ENCODE data around the gene FAM124B. TPM values are rescaled to one million over a fixed set of nuclear protein-coding genes. Genes with fewer than 3 reads are reported as not detected.

Gene FAM124B
- total RNA-seq, 1 donor from 2014 or later = 1.1 TPM

- no peaks in the 10 kb centered on the region for H3K9me3 ChIP-seq (replicated peaks)
- no peak overlapping the region for H3K27ac ChIP-seq (replicated peaks)
- no peaks in the 10 kb centered on the region for H3K4me1 ChIP-seq
- intact Hi-C loops (cut with micrococcal nuclease) = no loop called here
- DNase-seq = no peak
- peaks cover 22% of the 10 kb centered on the region for H3K27me3 ChIP-seq (ENCODE audit: low read depth)
- TF ChIP-seq CTCF (IDR thresholded peaks at IDR 0.05; ENCODE audit: borderline replicate concordance) = no peak
- no peaks in the 10 kb centered on the region for H3K36me3 ChIP-seq
- H3K4me3 ChIP-seq = no peak overlapping the region
These were observed 67.2 kb downstream of the FAM124B start for GRCh38 chr2:224334726-224335125.

GRCh38 chr2:224333726-224334482, 68.0 kb downstream of the FAM124B start:
- no peak for TF ChIP-seq CTCF (IDR thresholded peaks at IDR 0.05; ENCODE audit: borderline replicate concordance)
- Histone ChIP-seq H3K9me3 (replicated peaks) (no peaks in the 10 kb centered on the region), H3K27ac (replicated peaks) (no peak overlapping the region), H3K27me3 (ENCODE audit: low read depth) (peaks cover 30% of the 10 kb centered on the region), H3K4me1 (no peaks in the 10 kb centered on the region), H3K4me3 (no peak overlapping the region), H3K36me3 (no peaks in the 10 kb centered on the region)
- no peak for DNase-seq
- intact Hi-C loops (cut with micrococcal nuclease) = no loop called here

DNA sequence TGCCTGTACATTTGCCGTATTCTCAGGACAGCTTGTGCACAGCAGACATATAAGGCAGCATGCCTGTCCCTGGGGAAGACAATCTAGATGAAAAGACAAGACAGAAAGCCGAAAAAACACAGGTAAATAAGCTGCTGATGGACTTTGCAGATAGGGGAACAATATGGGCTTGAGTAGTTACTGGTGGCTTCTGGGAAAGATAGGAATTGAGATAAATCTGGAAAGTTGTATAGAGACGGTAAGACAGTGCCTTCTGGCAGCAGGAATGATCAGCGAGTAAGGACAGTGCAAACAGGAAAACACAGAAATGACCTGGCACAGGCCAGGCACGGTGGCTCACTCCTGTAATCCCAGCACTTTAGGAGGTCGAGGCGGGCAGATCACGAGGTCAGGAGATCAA, 70.2 kb downstream of the FAM124B start:
- H3K27ac ChIP-seq (replicated peaks) = no peak overlapping the region
- H3K4me3 ChIP-seq = no peak overlapping the region
- no peaks in the 10 kb centered on the region for H3K4me1 ChIP-seq
- no peaks in the 10 kb centered on the region for H3K36me3 ChIP-seq
- DNase-seq = no peak
- no peaks in the 10 kb centered on the region for H3K9me3 ChIP-seq (replicated peaks)
- intact Hi-C loops (cut with micrococcal nuclease) = no loop called here
- TF ChIP-seq CTCF (IDR thresholded peaks at IDR 0.05; ENCODE audit: borderline replicate concordance) = no peak
- H3K27me3 ChIP-seq (ENCODE audit: low read depth) = peaks cover 44% of the 10 kb centered on the region

GRCh38 chr2:224328798-224329197, 73.1 kb downstream of the FAM124B start:
- intact Hi-C loops (cut with micrococcal nuclease) = no loop called here
- Histone ChIP-seq H3K27ac (replicated peaks) (no peak overlapping the region), H3K27me3 (ENCODE audit: low read depth) (peaks cover 44% of the 10 kb centered on the region), H3K9me3 (replicated peaks) (no peaks in the 10 kb centered on the region), H3K4me1 (no peaks in the 10 kb centered on the region), H3K36me3 (no peaks in the 10 kb centered on the region), H3K4me3 (no peak overlapping the region)
- no peak for DNase-seq
- TF ChIP-seq CTCF (IDR thresholded peaks at IDR 0.05; ENCODE audit: borderline replicate concordance) = no peak

Other genes starting within 250 kb of the FAM124B start
- 74.4 TPM for gene CUL3, start 183.3 kb upstream of the FAM124B start, total RNA-seq